NCI-H1092 treated with DMSO at 0.1 percent for 48 hours (cell line): ENCODE measurements around the gene ARHGEF12.

ENCODE experiments used
- DNase-seq: peaks from one replicate; lab custom pipeline; 2025; lab: John Stamatoyannopoulos, UW

ARHGEF12 gene

GRCh38 chr11:120339394-120339890 lies 3.2 kb downstream of the ARHGEF12 start:
- no peak for DNase-seq

GRCh38 chr11:120340529-120340928 lies 4.3 kb downstream of the ARHGEF12 start:
- no peak for DNase-seq

GRCh38 chr11:120342226-120342625 lies 6.0 kb downstream of the ARHGEF12 start:
- DNase-seq = no peak

GRCh38 chr11:120342678-120343077 lies 6.5 kb downstream of the ARHGEF12 start:
- DNase-seq = no peak

DNA sequence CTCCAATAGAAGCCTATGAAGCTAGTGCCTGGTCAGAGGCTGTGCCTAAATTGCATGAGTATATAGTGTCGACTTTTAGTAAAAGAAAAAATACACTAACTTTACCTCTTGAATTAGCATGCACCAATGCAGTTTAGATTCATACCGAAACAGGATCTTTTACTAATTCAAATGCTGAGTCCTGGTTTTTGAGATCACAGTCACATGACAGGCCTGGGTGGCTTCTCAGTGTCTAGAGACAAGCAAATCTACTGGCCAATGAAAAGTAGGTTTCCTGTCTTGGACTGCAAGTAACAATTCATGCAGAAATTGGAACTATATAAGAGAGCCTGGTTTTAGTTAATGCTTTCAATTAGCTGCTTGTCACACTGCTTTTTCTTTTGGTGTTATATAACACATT lies 7.2 kb downstream of the ARHGEF12 start:
- DNase-seq = no peak

DNA sequence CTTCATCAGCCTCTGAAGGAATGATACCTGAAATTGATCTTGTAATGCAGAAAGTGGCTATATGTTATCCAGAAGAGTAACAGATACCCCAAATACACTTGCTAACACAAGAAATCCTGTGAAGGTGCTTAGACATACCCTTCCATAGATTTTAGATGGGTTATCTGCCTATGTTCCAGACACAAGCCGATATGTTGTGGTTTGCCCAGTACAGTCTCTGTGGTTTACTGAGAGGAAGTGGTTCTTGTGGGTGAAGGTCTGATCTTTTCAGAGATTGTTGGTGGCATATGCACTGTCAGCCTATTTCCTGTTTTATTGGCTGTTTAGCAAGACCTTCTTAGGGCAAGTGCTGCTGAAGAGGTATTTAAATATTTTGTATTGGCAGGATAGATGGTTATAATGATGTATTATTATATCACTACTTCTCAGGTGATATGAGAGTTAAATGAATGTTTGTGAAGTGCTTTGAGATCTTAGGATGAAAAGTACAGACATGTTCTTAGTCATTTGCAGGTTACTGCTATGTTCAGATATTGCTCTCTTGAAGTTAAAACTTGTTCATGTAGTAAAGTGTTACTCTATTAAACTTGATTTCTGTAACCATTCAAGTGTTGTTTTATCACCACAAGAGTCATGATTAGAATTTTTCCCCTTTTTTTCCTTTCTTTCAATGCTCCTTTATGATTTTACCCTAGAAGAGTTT lies 8.2 kb downstream of the ARHGEF12 start:
- no peak for DNase-seq

- no peak for DNase-seq
Measured at GRCh38 chr11:120346233-120346632, 10.0 kb downstream of the ARHGEF12 start.

DNA sequence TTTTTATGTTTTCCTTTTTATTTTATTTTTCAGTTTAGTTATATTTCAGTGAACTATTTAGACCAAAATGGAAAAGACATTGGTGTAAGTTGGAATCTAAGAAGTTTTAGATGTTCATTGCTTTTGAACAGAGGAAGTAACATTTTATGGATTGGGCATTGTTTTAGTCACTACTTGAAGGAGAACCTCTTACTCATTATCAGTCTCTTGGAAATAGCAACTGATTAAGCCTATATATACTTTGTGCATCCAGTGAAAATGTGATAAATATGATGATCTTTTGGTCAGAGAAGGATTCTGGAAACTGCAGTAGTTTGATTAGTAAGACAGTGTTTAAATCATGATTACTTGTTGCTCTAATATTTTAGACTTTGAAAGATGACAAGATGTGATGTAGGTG lies 14.4 kb downstream of the ARHGEF12 start:
- DNase-seq = no peak

DNA sequence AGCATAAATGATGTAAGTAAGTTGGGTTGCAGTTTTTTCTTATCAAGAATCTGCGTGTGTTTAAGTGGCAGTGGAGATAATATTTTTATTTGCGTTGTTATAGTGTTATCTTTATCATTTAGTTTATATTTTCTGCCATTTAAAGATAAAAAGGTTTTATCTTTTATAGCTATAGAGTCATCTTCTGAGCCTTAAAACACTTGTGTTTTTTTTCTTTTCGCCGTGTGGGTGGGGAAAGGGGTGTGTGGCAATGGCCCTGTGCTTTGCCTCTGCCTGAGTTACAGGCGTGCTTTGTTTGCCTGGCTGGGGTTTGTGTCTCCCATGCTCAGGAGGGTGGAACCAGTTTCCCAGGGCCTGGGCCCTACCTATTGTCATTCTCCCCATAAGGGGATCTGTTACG lies 16.2 kb downstream of the ARHGEF12 start:
- DNase-seq = no peak

- DNase-seq = no peak
Measured at GRCh38 chr11:120354068-120354467, 17.9 kb downstream of the ARHGEF12 start.

DNA sequence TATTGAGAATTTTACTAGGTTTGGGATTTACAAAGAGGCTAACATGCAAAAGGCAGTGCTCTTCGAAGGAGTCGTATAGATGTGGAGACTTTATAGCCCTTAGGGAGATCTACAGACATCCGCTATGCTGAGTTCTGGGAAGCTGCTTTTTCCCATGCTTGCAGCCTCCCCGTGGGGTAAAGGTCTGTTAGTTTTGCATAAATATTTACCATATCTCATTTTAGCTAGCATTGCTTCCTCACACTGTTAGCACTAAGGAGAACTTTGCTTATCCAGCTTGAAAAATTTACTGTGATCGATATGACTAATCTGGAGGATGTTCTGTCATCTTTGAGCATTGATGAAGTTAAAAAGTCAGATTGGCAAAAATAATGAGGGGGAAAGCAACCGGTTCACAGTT lies 18.6 kb downstream of the ARHGEF12 start:
- DNase-seq = no peak

GRCh38 chr11:120357620-120358019 lies 21.4 kb downstream of the ARHGEF12 start:
- no peak for DNase-seq

DNA sequence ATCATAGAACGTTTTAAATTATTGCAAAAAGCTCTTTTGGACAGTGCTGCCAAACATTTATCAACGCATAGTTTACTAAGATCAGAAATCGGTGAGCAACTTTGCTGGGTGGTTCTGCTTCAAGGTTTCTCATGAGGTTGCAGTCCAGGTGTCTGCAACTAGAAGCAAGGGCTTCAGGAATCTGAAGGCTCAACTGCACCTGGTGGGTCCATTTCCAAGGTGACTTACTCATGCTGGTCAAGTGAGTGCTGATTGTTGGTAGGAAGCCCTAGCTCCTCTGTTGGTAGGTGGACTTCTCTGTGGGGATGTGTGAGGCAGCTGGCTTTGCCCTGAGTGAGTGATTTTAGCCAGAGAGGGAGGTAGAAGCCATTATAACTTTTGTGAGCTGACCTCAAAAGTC lies 22.5 kb downstream of the ARHGEF12 start:
- no peak for DNase-seq

- no peak for DNase-seq
Measured at GRCh38 chr11:120363436-120363835, 27.2 kb downstream of the ARHGEF12 start.

DNA sequence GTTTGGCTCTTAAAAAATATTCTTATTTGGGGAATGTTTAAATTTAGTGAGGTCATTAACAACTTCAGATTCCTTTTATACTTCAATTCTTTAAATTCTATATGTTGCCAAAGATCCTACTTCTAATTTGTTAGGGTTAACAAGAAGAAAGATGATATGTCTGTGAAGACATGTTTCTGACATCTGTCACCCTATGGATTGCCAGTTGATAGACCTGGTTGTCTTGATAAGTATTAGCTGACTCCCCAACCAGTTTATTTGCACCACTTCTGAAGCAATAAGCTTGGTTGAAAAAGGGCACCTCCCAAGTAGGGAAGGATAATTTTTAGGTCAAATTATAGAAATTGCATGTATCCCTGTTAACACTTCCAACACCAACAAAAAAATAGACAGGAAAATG lies 29.3 kb downstream of the ARHGEF12 start:
- DNase-seq = no peak

DNA sequence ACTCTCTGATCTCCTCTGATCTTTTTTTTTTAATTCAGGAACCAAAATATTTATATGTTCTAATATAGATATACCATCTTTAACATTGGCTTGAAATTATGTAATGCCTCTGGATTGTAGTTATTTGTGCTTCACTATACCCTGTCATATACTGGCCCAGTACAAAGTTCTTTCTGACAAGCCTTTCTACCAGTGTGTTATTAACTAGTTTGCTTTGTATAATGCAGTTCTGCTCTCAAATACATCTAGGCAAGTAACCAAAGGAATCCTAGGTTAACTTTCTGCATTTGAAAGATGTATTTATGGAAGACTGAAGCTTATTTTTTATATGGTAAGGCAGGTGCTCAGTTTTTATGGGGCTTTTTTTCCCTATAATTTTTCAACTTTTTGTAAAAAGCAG lies 36.1 kb downstream of the ARHGEF12 start:
- DNase-seq = no peak

GRCh38 chr11:120375076-120375475 lies 38.9 kb downstream of the ARHGEF12 start:
- DNase-seq = no peak

DNA sequence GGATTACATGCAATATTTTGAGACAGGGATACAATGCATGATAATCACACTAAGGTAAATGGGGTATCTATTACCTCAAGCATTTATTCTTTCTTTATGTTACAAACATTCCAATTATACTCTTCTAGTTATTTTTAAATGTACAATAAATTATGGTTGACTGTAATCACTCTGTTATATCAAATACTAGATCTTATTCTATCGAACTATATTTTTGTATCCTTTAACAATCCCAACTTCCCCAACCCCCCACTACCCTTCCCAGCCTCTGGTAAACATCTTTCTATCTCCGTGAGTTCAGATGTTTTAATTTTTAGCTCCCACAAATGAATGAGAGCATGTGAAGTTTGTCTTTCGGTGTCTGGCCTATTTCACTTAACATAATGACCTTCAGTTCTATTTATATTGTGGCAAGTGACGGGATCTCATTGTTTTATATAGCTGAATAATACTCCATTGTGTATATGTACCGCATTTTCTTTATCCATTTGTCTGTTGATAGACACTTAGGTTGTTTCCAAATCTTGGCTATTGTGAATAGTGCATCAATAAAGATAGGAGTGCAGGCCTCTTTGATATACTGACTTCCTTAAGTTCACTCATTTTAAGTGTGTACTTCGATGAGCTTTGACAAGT lies 40.5 kb downstream of the ARHGEF12 start:
- DNase-seq = no peak

GRCh38 chr11:120378474-120378873 lies 42.3 kb downstream of the ARHGEF12 start:
- no peak for DNase-seq

DNA sequence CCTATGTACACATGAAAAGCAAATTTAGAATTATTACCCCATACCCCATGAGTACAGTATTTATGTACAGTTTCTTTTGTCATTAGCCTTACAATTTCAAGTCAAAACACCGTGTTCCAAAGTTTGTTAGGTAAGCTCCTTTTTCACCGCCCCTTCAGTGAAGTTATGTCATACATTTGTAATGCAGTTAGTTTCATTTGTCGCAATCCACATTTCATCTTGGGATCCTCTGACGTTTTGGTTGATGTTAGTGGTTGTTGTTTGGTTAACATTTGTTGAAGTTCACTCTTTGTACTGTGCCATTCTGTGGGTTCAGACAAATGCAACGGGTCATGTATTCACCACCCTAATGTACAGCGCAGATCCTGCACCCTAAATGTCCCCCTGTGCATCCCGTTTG lies 45.2 kb downstream of the ARHGEF12 start:
- no peak for DNase-seq

- no peak for DNase-seq
Measured at GRCh38 chr11:120383518-120384155, 47.4 kb downstream of the ARHGEF12 start.

GRCh38 chr11:120384476-120384875 lies 48.3 kb downstream of the ARHGEF12 start:
- DNase-seq = no peak

GRCh38 chr11:120385110-120385509 lies 48.9 kb downstream of the ARHGEF12 start:
- no peak for DNase-seq
